GM18511 (cell line): ENCODE measurements around the gene VENTX.
"Not testable (repeated sequence)": the region's sequence is repeated elsewhere in the genome, so short reads cannot be mapped to it uniquely, and the experiment has no call there.

Experiments used
- ATAC-seq: cut with Tn5 transposase; IDR thresholded peaks from one replicate; pipeline ENCODE4 v1.9.1; 2021; ENCODE audit warnings: mild to moderate bottlenecking, moderate library complexity; ENCODE audit not compliant: unreplicated experiment

Gene VENTX

DNA sequence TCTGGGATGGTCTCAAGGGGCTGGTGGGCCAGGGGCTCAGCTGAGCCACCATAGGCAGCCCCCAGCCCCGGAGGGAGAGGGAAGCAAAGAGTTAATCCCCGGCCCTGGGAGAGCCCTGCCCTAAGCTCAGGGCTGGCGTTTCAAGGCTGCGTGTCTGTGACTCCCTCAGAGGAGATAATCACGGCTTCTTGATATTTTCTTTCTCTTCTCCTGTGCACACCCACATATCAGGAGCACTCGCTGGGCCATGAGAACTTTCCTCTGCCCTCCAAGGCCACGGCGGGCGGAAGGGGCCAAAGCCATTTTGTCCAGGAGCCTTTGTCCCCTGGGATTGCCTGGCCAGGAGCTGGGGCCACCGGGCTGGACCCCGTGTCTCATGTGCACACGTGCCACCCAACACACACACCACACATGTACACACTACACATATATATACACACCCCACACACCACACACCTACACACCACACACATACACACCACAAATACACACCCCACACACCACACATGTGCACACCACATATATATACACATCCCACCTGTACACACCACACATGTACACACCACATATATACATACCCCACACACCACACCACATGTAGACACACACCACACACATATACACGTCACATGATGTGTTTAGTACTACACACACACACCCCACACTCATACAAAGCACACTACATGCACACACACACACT, 16.9 kb downstream of the VENTX start:
- ATAC-seq = no peak

DNA sequence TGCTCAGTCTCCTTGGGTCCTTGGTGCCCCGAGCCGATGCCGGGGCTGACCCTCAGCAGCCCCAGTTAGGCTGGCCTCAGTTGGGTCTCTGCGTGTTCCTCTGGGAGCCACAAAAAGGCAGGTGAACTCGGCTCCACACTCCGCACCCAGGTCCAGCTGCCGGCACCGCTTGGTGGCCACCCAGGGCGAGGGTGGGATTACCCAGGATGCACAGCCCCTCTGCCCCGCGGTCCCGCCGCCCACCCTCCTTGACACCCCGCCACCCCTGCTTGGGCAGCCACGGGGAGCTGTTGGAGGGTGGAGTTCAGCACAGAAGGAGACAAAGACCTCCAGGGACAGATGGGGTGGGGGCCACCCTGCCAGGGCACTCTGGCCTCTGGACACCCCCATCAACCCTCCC, 17.7 kb downstream of the VENTX start:
- ATAC-seq = no peak

DNA sequence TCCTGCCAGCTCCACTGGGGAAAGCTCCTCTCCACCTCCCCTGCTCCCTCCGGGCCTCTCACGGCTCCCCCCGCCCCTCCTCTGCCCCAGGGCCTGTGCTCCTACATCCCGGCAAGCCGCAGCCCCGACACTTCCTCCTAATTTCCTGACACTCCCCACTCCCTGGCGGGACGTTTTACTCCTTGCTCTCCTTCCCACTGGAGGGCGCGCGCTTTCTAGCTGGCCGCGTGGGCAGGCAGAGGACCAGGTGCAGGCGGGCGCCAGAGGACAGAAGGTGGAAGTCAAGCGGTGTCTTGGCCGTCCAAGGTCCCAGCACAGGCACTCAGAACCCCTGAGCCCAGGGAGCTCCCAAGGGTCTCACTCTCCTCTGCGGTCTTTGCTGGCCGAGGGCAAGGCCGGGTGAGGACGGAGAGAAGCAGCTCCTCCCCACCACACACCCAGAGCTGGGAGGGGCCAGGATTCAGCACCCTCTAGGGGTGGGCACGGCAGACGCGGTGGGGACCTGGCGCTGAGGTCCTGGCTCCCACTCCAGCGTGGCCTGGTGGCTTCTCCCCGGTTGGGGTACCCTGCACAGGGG, 19.9 kb downstream of the VENTX start:
- ATAC-seq = no peak

DNA sequence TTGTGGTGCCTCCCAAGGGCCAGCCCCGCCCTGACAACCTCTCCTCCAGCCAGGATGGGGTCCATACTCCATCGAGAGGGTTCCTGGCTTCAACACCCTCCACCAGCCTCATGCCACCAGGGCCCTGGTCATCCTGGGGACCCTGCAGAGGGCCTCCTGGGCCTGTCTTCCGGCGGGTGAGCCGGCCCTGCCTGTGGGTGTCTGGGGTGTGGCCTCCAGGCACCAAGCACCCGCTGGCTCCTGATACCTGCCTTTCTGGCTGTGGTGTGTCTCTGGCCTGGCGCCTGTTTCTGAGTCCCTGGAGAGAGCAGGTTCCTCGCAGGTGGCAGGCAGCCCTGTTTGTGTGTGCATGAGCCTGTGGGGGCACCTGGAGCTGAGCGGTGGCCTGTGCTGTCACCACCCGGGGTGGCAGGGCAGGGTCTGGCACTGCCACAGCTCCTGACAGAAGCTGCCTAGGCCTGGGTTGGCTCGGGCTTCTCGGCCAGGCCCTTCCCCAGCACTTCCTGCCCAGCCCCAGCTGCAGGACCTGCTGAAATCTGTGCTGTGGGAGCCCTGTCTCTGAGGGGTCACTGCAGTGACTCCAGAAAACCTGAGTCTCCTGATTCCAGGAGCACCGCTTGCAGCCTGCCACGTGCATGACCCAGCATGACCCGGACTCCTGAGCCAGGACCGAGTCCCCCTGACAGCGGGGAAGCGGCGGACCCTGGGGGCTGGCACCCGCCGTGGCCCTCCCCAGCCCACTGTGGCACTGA, 20.6 kb downstream of the VENTX start:
- ATAC-seq = no peak

DNA sequence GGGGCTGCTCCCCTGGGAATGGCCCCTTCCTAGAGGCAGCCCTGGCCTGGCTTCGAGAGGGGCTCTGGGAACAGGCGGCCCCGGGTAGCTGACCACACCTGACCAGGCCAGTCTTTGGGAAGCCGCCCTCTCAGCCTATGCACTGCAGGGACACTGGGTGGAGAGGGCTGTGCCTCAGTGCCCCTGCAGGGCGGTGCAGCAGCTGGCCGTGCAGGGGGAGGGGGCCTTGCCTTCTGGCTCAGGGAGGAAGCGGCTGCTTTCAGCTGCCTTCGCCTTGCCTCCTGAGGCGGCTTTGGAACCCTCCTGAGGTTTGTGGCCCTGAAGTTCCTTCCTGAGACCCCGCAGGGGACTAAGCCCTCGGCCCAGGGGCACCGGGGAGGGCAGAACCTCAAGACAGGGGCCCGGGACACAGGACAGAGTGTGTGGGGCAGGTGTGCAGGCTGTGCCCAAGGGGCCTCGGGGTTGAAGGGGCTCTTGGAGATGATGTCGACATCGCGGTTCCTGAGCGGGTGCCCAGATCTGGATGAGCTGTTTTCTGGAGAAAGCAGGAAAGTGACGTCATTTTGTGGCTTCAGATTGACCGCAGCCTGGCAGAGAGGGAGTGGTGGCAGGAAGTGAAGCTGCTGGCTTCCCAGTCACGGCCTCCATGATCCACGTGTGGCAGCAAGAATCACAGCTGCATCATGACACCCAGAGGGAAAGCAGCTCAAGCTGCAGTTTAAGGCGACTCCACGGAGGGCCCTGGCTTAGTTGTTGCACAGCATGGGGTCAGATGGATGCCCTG, 21.4 kb downstream of the VENTX start:
- no peak for ATAC-seq

DNA sequence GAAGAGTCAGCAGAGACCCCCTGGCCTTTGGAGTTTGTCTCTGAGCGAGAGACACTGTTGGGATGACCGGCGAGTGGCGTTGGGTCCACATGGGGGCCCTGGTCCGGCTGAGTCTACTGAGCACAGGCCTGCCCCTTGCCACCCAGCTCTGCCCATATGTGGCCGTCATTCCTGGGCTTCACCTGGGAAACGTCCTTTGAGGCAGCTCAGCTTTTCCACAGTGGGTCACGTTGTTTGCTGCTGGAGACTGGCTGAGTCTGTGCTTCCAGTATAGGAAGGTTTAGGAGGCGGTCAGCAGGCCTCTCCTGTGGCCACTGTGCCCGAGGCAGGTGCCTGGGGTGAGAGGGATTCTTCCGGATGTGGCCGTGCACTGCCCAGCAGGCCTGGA, 21.9 kb downstream of the VENTX start:
- ATAC-seq = no peak

DNA sequence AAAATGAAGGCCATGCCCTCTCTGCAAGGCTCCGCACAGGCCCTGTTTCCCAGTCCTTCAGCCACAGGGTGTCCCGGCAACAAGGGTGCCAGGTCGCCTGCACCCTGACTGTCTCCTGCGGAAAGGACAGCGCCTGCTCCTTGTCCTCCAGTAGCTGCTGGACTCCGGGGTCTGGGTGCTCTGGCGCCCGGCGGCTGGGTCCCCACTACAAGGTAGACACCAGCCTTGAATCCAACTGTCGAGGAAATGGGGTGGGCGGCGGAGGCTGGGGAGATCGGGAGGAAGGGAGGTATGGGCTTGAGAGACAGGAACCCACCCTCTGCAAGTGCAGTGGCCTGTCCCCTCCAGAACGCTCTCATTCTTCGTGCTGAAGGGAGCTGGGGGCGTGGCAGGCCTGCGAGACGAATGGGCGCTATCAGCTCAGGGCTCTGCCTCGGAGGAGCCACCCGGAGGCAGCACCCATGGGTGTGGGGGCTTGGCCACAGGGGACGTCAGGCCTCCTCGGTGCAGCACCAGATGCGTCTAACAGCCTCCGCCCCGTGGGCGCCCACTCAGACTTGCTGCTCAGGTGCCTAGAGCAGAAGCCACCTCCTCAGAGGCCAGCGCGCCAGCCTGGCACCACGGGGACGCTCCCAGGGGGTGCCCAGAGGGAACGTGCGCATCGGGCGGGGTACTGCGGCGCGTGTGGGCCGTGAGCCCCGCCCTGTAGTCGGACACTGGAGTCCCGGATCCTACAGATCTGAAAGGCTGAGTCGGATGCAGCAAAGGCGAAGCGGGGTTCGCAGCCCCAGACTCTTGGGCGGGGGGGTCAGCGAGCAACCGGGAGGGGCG, 23.5 kb downstream of the VENTX start:
- ATAC-seq = peak; percentile 55

DNA sequence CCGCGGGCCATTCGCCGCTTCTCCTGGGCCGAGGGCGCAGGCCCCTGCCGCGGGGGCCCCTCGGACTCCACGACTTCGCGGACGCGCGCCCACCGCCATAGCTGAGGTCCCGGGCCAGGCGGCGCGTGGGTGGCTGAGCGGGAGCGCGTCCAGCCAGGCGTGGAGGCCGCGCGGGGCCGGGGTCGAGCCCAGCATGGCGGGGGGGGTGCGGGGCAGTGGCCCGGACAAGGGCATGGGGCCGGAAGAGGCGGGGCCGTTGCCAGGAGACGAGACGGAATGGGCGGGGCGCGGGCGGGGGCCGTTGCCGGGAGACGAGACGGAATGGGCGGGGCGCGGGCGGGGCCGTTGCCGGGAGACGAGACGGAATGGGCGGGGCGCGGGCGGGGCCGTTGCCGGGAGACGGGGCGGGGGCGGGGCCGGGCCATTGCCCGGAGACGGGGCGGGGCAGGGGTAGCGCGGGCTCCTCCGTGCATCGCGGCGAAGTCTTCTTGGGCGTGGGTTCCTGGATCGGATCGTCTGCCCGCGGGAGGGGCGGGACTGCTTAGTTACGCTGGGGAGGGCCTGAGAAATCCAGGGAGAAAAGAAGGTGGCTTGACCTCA, 24.2 kb downstream of the VENTX start:
- peak; percentile 52 for ATAC-seq

DNA sequence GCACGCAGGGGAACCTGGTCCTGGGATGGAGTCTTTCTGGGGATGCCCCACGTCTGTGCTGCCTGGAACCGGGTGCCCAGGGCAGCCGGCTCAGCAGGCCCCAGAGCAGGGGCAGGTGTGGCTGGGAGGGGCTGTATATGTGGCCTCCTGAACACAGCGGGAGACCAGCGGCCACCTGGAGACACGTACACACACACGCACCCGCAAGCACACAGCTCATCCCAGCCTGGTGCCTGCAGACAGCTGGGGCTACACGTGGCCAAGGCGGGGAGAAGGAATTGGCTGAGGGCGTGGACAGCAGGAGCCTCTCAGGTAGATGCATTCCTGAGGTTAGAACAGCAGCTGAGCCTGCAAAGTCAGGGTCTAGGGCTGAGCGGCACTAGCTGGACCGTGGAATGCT, 25.0 kb downstream of the VENTX start:
- no peak for ATAC-seq

DNA sequence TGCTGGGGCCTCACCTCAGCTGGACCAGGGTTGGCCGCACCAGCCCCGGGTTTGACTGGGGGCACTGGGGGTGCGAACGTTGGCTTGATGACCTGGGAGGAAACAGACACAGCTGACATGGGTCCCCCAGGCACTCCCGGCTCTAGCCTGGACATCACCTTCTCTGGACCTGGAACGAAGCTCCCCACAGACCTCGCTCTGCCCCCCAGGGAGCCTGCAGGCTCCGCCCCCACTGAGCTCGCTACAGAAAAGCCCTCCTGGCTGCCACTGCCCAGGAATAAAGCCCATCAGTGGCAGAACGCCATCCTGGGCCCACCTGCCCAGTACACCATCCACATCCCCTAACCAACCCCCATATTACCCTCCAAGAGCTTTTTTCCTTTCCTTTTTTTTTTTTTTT, 26.0 kb downstream of the VENTX start:
- no peak for ATAC-seq

DNA sequence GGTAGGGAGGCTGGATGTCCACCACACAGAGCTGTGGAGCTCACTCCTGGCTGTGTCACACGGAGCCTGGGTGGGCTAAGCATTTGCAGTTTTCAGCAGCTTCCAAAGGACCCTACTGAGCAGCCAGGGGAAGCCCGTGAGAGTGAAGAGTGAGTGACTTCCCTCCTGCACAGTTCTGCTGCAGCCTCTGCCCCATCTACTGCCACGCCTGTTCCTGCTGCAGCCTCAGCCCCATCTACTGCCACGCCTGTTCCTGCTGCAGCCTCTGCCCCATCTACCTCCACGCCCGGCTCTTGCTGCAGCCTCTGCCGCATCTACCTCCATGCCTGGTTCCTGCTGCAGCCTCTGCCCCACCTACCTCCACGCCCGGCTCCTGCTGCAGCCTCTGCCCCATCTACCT, 26.8 kb downstream of the VENTX start:
- ATAC-seq = no peak

DNA sequence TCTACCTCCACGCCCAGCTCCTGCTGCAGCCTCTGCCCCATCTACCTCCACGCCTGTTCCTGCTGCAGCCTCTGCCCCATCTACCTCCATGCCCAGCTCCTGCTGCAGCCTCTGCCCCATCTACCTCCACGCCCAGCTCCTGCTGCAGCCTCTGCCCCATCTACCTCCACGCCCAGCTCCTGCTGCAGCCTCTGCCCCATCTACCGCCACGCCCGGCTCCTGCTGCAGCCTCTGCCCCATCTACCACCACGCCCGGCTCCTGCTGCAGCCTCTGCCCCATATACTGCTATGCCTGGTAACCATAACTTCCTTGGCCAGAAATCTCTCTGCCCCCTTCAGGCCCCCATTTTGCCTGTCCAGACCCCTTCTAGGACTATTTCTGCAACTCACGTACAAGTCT, 27.4 kb downstream of the VENTX start:
- ATAC-seq = not testable (repeated sequence)

DNA sequence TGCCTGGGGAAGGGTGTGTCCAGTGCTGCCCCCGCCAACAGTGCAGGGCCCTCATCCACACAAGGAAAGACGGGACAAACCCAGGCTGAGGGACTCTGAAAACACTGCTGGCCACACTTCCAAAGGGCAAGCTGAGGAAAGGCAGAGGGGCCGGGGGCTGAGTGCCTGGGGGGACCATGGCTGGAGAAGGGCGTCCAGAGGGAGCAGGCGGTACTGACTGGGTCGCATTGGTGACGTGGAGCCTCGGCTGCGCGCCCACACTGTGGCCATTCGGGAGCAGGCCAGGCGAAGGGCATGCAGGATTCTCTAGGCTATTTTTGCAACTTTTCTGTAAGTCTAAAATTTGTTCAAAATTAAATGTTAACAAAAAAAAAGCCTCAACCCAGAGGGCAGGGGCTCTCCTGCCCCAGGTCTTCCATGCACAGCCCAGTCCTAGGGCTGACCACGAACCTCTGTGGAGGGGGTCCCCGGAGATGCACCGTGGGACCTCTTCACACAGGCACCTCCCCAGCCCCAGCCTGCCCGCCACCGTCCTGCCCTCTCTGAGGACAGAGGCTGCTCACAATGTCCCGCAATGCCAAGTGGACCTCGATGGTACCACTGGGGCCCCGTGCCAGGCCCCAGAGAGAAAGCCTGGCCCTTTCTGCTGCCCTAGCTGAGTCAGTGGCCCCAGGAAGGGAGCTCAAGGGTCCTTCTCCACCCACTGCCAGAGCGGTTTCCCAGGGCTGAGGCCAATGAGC, 28.6 kb downstream of the VENTX start:
- ATAC-seq = no peak

DNA sequence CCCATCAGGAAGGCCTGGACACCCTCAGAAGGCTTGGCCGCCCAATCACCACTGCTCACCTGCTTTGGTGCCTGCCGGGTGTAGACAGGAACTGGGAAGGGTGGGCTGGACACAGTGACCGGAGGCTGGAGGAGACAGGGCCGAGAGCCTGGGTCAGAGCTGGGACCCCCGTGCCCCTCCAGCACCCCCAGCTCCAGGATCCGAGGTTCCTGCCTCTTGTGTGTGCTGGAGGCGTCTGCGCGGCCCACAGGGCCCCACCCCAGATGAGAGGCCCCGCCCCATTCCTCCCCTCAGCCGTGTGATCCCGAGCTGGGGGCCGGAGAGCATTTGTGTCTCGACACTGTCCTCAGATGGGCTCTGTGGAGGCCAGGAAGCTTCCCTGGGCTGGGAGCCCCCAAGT, 29.6 kb downstream of the VENTX start:
- no peak for ATAC-seq

DNA sequence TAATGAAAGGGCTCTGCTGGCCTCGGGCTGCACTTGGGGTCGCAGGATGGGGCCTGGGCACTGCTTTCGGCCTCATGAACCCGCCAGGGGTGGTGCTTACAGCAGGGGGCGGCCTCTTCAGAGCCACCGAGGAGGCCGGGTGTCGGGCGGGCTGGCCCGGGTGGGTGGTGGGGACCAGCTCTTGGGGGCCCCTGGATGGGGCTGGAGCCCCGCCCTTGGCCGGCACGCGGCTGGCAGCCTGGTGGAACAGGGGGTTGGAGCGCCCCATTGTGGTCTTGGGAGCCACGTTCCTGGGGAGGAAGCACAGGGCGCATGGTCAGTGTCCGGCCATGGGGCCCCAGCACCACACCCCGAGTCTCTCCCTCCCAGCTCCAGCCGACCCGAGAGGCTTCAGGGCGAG, 30.2 kb downstream of the VENTX start:
- no peak for ATAC-seq

DNA sequence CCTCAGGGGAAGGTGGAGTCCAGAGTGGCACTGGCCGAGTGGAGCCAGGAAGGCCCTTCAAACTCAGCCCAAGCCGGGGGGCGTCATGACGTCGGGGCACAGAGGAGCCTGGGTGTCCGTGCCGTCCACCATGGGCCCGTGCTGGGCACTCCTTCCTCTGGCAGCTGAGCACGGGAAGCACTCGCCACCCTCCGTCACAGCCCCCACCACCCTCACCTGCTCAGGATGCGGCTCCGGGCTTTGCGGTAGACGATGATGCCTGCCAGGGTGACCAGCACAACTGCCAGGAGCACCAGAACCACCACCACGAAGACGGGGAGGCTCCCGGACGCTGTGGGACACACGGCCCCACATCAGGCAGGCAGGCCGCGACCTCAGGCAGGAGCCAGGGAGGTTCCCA, 30.9 kb downstream of the VENTX start:
- ATAC-seq = no peak

DNA sequence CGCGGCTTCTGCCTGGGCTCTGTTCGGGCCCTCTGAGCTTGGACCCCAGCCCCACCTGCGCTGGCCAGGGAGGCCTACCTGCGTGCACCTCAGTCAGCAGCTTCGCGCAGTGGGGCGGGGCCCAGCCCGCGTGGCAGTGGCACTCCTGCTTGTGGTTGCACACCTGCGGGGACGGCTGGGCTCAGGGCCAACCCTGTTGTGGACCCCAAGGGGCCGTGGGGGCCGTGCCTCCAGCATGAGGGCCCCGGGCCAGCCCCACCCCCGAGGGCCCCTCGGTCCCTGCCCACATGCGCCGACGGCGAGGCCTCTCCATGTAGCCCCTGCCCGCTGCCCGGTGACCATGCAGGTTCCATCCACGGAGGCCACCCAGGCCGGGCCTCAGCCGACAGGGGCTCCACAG, 31.7 kb downstream of the VENTX start:
- ATAC-seq = no peak

DNA sequence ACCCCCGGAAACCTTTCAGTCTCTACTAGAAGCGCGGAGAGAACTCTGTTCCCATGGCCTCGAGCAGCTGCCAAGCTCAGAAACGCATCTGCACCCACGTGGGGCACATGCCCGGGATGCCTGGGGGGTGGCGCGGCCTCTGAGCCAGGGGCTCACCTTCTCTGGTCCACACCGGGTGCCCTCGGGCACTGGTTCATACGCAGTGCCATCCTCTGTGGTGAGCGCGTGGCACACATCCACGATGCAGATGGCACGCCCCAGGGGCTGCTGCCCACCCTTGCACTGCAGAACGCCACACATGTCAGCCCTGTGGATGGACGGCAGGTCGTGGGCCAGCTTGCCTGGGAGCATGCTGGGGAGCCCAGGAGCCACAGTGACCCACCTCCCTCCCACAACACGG, 32.5 kb downstream of the VENTX start:
- ATAC-seq = no peak

DNA sequence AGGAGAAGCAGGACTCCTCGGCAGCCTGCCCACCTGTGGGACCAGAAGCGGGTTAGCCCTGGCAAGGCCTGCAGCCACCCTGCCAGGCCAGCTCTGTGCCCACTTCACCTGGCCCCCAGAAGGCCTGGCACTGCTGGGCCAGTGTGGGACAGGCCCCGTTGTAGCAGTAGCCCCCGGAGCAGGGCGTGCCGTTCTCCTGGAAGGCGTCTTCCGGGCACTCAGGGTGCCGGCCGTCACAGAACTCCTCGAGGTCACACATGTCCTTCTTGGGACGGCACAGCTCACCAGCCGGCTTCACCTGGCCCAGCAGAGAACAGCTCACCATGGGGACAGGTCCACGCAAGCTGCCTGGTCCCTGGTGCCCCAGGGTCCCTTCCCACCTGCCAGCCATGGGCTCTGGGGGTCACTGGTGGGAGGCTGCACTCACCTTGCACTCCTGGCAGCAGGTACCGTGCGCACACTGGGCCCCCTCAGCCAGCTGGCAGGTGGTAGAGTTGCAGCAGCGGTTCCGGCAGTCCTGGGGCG, 33.2 kb downstream of the VENTX start:
- no peak for ATAC-seq
